ENCODE measurements around the gene VIT.

- TF ChIP-seq POLR2AphosphoS5 (IDR thresholded peaks at IDR 0.05; ENCODE audit: low read depth) (no peak), EZH2 (IDR thresholded peaks at IDR 0.05; ENCODE audit: low read depth, unreplicated experiment) (no peak), JUNB (IDR thresholded peaks at IDR 0.05; ENCODE audit: unreplicated experiment) (no peak)
- TF ChIP-seq, protein P1, sequence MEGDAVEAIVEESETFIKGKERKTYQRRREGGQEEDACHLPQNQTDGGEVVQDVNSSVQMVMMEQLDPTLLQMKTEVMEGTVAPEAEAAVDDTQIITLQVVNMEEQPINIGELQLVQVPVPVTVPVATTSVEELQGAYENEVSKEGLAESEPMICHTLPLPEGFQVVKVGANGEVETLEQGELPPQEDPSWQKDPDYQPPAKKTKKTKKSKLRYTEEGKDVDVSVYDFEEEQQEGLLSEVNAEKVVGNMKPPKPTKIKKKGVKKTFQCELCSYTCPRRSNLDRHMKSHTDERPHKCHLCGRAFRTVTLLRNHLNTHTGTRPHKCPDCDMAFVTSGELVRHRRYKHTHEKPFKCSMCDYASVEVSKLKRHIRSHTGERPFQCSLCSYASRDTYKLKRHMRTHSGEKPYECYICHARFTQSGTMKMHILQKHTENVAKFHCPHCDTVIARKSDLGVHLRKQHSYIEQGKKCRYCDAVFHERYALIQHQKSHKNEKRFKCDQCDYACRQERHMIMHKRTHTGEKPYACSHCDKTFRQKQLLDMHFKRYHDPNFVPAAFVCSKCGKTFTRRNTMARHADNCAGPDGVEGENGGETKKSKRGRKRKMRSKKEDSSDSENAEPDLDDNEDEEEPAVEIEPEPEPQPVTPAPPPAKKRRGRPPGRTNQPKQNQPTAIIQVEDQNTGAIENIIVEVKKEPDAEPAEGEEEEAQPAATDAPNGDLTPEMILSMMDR (conservative IDR thresholded peaks at IDR 0.05; ENCODE audit: low read depth in 2 of 2), result no peak
Measured at GRCh38 chr2:36675579-36676282, 20.8 kb upstream of the VIT start.

Data from GM23338 (cell line).